WTC11 (cell line): ENCODE results near the gene PRR4.

Experiments
- CREB1 ChIP-seq: sonication (generic); formaldehyde crosslinking; IDR thresholded peaks from 2 replicates; pipeline ENCODE4 v1.8.0; 2023; ENCODE audit warnings: mild to moderate bottlenecking, missing genetic modification reagents
- FOXP1 ChIP-seq: sonication (generic); formaldehyde crosslinking; IDR thresholded peaks from 2 replicates; pipeline ENCODE4 v1.8.0; 2022; ENCODE audit warnings: missing genetic modification reagents, mild to moderate bottlenecking, moderate library complexity, borderline replicate concordance
- NFATC4 ChIP-seq: fragments of 250-450 bp; sonication (Bioruptor Pico); IDR thresholded peaks from 2 replicates; pipeline ENCODE4 v1.9.0; 2021; ENCODE audit warnings: mild to moderate bottlenecking
- SP1 ChIP-seq: sonication (generic); formaldehyde crosslinking; conservative IDR thresholded peaks from 2 replicates; pipeline ENCODE4 v1.8.1; 2022; ENCODE audit warnings: missing genetic modification reagents
- TEAD1 ChIP-seq: sonication (generic); formaldehyde crosslinking; IDR thresholded peaks from 2 replicates; pipeline ENCODE4 v1.8.0; 2022; ENCODE audit warnings: mild to moderate bottlenecking, missing genetic modification reagents
- ZNF416 ChIP-seq: fragments of 250-450 bp; sonication (Bioruptor Pico); IDR thresholded peaks from 2 replicates; pipeline ENCODE4 v1.9.0; 2021; ENCODE audit warnings: mild to moderate bottlenecking, inconsistent platforms
- ZNF423 ChIP-seq: fragments of 250-450 bp; sonication (Bioruptor Pico); IDR thresholded peaks from 2 replicates; pipeline ENCODE4 v2.1.2; 2022; ENCODE audit warnings: mild to moderate bottlenecking, moderate library complexity
- TF ChIP-seq, protein P1 (sequence below): fragments of 200-600 bp; IDR thresholded peaks from 2 replicates; pipeline ENCODE4 v1.8.0; 2022; ENCODE audit warnings: antibody characterized with exemption
- TF ChIP-seq, protein P2 (sequence below): sonication (generic); formaldehyde crosslinking; IDR thresholded peaks from 2 replicates; pipeline ENCODE4 v1.8.1; 2023; ENCODE audit warnings: mild to moderate bottlenecking, missing genetic modification reagents, moderate library complexity
- TF ChIP-seq, protein P3 (sequence below): sonication (generic); formaldehyde crosslinking; IDR thresholded peaks from 2 replicates; pipeline ENCODE4 v1.8.1; 2022; ENCODE audit warnings: low read depth, mild to moderate bottlenecking, moderate library complexity, missing genetic modification reagents, borderline replicate concordance
- TF ChIP-seq, protein P4 (sequence below): sonication (generic); formaldehyde crosslinking; IDR thresholded peaks from 2 replicates; pipeline ENCODE4 v1.8.0; 2022; ENCODE audit warnings: mild to moderate bottlenecking, missing genetic modification reagents

DNA sequence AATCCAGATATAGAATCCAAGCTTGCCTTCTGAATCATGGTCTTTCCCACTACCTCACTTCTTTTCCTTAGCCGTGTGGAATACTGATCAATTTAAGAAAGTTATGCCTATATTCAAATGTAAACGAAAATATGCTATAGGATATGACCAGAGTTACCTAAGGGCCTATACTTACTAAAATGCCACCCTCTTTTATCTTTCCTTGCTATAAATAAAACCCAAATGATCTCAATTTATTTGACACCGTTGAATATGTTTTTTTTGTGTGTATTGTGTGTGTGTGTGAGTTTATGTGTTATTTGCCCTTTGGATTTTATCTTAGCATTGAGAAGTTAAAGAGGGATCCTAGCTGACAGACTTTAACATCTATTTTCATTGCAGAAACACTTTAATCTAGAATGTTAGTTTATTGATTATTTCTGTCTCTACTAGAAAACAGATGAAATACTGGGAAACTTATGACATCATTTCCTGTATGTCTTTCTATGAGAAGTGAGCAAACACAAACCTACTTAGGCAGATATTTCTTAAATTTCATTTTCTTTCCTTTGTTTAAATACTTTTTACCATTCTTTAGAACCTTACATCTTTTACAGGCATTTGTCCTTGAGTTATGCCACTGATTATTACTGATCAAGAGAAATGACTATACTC, 37.3 kb downstream of the PRR4 start:
- TF ChIP-seq, protein P1, sequence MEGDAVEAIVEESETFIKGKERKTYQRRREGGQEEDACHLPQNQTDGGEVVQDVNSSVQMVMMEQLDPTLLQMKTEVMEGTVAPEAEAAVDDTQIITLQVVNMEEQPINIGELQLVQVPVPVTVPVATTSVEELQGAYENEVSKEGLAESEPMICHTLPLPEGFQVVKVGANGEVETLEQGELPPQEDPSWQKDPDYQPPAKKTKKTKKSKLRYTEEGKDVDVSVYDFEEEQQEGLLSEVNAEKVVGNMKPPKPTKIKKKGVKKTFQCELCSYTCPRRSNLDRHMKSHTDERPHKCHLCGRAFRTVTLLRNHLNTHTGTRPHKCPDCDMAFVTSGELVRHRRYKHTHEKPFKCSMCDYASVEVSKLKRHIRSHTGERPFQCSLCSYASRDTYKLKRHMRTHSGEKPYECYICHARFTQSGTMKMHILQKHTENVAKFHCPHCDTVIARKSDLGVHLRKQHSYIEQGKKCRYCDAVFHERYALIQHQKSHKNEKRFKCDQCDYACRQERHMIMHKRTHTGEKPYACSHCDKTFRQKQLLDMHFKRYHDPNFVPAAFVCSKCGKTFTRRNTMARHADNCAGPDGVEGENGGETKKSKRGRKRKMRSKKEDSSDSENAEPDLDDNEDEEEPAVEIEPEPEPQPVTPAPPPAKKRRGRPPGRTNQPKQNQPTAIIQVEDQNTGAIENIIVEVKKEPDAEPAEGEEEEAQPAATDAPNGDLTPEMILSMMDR, result no peak
- TF ChIP-seq, protein P2, sequence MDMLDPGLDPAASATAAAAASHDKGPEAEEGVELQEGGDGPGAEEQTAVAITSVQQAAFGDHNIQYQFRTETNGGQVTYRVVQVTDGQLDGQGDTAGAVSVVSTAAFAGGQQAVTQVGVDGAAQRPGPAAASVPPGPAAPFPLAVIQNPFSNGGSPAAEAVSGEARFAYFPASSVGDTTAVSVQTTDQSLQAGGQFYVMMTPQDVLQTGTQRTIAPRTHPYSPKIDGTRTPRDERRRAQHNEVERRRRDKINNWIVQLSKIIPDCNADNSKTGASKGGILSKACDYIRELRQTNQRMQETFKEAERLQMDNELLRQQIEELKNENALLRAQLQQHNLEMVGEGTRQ, result no peak
- TF ChIP-seq ZNF423 (CRISPR knock-in tag) (no peak), FOXP1 (CRISPR knock-in tag) (no peak), CREB1 (CRISPR knock-in tag) (no peak), SP1 (CRISPR knock-in tag) (no peak), ZNF416 (CRISPR knock-in tag) (no peak), TEAD1 (CRISPR knock-in tag) (no peak), NFATC4 (CRISPR knock-in tag) (no peak)
- TF ChIP-seq, protein P3, sequence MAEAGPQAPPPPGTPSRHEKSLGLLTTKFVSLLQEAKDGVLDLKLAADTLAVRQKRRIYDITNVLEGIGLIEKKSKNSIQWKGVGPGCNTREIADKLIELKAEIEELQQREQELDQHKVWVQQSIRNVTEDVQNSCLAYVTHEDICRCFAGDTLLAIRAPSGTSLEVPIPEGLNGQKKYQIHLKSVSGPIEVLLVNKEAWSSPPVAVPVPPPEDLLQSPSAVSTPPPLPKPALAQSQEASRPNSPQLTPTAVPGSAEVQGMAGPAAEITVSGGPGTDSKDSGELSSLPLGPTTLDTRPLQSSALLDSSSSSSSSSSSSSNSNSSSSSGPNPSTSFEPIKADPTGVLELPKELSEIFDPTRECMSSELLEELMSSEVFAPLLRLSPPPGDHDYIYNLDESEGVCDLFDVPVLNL (CRISPR knock-in tag), result no peak
- TF ChIP-seq, protein P4, sequence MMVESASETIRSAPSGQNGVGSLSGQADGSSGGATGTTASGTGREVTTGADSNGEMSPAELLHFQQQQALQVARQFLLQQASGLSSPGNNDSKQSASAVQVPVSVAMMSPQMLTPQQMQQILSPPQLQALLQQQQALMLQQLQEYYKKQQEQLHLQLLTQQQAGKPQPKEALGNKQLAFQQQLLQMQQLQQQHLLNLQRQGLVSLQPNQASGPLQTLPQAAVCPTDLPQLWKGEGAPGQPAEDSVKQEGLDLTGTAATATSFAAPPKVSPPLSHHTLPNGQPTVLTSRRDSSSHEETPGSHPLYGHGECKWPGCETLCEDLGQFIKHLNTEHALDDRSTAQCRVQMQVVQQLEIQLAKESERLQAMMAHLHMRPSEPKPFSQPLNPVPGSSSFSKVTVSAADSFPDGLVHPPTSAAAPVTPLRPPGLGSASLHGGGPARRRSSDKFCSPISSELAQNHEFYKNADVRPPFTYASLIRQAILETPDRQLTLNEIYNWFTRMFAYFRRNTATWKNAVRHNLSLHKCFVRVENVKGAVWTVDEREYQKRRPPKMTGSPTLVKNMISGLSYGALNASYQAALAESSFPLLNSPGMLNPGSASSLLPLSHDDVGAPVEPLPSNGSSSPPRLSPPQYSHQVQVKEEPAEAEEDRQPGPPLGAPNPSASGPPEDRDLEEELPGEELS (CRISPR knock-in tag), result no peak
